ENCODE results near the gene CDC42.

CDC42 gene

DNA sequence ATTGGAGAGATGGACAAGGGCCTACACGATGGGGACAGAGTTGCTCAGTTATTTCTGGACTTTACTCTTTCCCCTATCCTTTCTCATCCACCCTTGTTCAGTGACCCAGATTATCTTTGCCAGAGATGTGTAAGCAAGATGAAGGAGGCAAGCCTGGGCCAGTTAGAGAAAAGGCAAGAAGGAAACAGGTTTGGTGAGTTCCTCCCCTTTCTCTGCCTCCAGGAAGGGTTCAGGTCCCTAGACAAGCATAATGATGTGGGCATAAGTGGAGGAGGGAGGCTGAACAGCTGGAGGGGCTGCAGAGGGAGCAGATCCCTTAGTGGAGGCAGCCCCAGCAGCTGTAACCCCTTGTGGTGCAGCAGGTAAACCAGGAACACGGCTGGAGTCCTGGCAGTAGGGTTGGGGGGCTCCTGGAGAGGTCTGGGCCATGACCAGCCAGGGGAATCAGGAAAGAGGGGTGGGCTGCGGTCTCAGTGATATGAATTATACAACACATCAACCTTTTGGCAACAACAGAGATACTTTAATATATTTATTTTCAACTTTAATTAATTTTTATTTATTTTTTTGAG, 9.2 kb upstream of the CDC42 start:
- Histone ChIP-seq H3K36me3 (replicated peaks; ENCODE audit: low read depth, low read length) (no peaks in the 10 kb centered on the region), H3K4me3 (ENCODE audit: low read length) (no peak overlapping the region), H3K9me3 (ENCODE audit: insufficient read depth, low read length) (no peaks in the 10 kb centered on the region), H3K27me3 (ENCODE audit: low read depth, low read length) (no peaks in the 10 kb centered on the region), H2AFZ (ENCODE audit: low read depth, low read length) (no peak overlapping the region), H3K4me1 (ENCODE audit: low read length) (peaks cover 25% of the 10 kb centered on the region), H3K9ac (ENCODE audit: low read length) (no peak overlapping the region), H3K79me2 (ENCODE audit: low read length) (no peaks in the 10 kb centered on the region), H3K4me2 (ENCODE audit: low read length) (no peak overlapping the region), H4K20me1 (ENCODE audit: insufficient read depth, low read length) (no peaks in the 10 kb centered on the region), H3K27ac (ENCODE audit: low read length) (no peak overlapping the region)
- no peak for TF ChIP-seq EZH2phosphoT487 (IDR thresholded peaks at IDR 0.05; ENCODE audit: low read depth)
- no peak for TF ChIP-seq CTCF (IDR thresholded peaks at IDR 0.05; ENCODE audit: low read depth, low read length)

DNA sequence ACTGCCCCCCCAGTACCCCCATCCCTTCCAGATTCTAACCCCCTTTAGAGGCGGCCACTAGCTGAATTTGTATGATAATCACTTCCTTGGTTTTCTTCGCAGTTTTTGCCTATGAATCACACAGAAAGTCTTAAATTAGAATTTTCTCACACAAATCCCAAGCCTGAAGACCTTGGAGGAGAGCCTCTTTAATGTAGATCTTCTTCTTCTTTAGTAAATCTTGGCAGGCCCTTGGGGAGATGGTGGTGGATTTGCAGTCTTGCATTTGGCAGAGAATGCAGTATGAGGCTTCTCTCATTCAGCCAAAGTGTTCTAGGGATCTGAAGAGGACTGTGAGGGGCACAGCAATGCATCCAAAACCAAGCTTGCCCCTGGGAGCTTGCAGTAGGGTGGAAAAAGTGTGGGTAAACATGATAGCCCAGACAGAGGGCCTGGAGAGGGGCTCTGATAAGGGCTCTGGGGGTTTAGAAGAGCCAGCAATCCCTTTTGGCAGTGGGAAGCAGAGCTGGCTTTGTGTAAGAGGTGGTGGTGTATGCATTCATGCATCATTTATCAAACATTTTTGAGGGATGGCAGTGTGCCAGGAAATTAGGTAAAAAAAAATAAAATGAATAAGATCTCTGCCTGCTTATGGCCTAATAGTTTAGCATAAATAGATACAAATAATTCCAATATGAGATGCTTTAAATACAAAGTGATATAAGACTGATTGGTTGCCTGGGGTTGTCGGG, 7.7 kb upstream of the CDC42 start:
- Histone ChIP-seq H2AFZ (ENCODE audit: low read depth, low read length) (no peak overlapping the region), H3K36me3 (replicated peaks; ENCODE audit: low read depth, low read length) (no peaks in the 10 kb centered on the region), H3K27me3 (ENCODE audit: low read depth, low read length) (no peaks in the 10 kb centered on the region), H3K4me1 (ENCODE audit: low read length) (peaks cover 27% of the 10 kb centered on the region), H3K9me3 (ENCODE audit: insufficient read depth, low read length) (no peaks in the 10 kb centered on the region), H3K4me3 (ENCODE audit: low read length) (no peak overlapping the region), H3K27ac (ENCODE audit: low read length) (no peak overlapping the region), H3K79me2 (ENCODE audit: low read length) (no peaks in the 10 kb centered on the region), H3K4me2 (ENCODE audit: low read length) (no peak overlapping the region), H3K9ac (ENCODE audit: low read length) (no peak overlapping the region), H4K20me1 (ENCODE audit: insufficient read depth, low read length) (no peaks in the 10 kb centered on the region)
- TF ChIP-seq EZH2phosphoT487 (IDR thresholded peaks at IDR 0.05; ENCODE audit: low read depth) (no peak), CTCF (IDR thresholded peaks at IDR 0.05; ENCODE audit: low read depth, low read length) (no peak)

DNA sequence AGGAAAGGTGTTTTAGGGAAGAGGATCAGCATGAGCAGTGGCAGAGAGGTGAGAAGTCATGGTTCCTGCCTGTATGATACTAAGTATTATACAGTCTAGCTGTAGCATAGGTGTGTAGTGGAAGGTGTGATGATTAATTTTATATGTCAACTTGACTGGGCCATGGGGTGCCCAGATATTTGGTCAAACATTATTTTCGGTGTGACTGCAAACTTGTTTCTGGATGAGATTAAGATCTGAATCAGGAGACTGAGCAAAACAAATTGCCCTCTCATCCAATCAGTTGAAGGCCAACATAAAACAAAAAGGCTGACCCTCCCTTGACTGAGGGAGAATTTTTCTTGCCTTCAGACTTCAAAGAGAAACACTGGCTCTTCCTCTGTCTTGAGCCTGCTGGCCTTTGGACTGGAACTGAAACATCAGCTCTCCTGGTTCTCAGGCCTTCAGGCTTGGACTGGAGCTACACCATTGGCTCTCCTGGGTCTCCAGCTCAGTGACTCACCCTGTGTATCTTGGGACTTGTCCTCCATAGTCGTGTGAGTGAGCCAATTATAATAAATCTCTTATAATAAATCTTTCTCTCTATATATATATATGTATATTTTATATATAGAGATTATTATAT, 6.8 kb upstream of the CDC42 start:
- Histone ChIP-seq H3K4me2 (ENCODE audit: low read length) (no peak overlapping the region), H4K20me1 (ENCODE audit: insufficient read depth, low read length) (no peaks in the 10 kb centered on the region), H3K4me1 (ENCODE audit: low read length) (peaks cover 20% of the 10 kb centered on the region), H3K9me3 (ENCODE audit: insufficient read depth, low read length) (no peaks in the 10 kb centered on the region), H3K27me3 (ENCODE audit: low read depth, low read length) (no peaks in the 10 kb centered on the region), H3K79me2 (ENCODE audit: low read length) (no peaks in the 10 kb centered on the region), H3K27ac (ENCODE audit: low read length) (no peak overlapping the region), H3K4me3 (ENCODE audit: low read length) (no peak overlapping the region), H2AFZ (ENCODE audit: low read depth, low read length) (no peak overlapping the region), H3K9ac (ENCODE audit: low read length) (no peak overlapping the region), H3K36me3 (replicated peaks; ENCODE audit: low read depth, low read length) (no peaks in the 10 kb centered on the region)
- no peak for TF ChIP-seq EZH2phosphoT487 (IDR thresholded peaks at IDR 0.05; ENCODE audit: low read depth)
- TF ChIP-seq CTCF (IDR thresholded peaks at IDR 0.05; ENCODE audit: low read depth, low read length) = no peak

Data from OCI-LY3 (cell line).